Smooth muscle cell (in vitro differentiated cells): ENCODE results near the gene PKHD1. TPM values are rescaled to one million over a fixed set of nuclear protein-coding genes. Genes with fewer than 3 reads are reported as not detected.

Experiments
- DNase-seq: peaks from one replicate; lab custom pipeline; 2025; ENCODE audit not compliant: unreplicated experiment; lab: John Stamatoyannopoulos, UW
- H2AFZ ChIP-seq: fragments of 200-600 bp; sonication (generic); 2 replicates; pipeline ENCODE4 v1.6.0; 2016; ENCODE audit warnings: antibody characterized with exemption, low read depth, mild to moderate bottlenecking
- H3F3A ChIP-seq: fragments of 200-600 bp; sonication (generic); 2 replicates; pipeline ENCODE4 v1.6.0; 2017; ENCODE audit warnings: antibody characterized with exemption, low read depth
- H3K27ac ChIP-seq: fragments of 200-600 bp; sonication (generic); 2 replicates; pipeline ENCODE4 v1.5.1; 2016; ENCODE audit warnings: low read depth, mild to moderate bottlenecking
- H3K27me3 ChIP-seq: fragments of 200-600 bp; sonication (generic); 2 replicates; pipeline ENCODE4 v1.6.1; 2016; ENCODE audit warnings: low read depth, mild to moderate bottlenecking
- H3K36me3 ChIP-seq: fragments of 200-600 bp; sonication (generic); 2 replicates; pipeline ENCODE4 v1.5.1; 2016; ENCODE audit warnings: low read depth
- H3K4me1 ChIP-seq: fragments of 200-600 bp; sonication (generic); 2 replicates; pipeline ENCODE4 v1.5.1; 2016; ENCODE audit warnings: low read depth
- H3K4me2 ChIP-seq: fragments of 200-600 bp; sonication (generic); 2 replicates; pipeline ENCODE4 v1.6.0; 2016; ENCODE audit warnings: mild to moderate bottlenecking
- H3K4me3 ChIP-seq: fragments of 200-600 bp; sonication (generic); 2 replicates; pipeline ENCODE4 v1.5.1; 2016; ENCODE audit warnings: mild to moderate bottlenecking
- H3K79me2 ChIP-seq: fragments of 200-600 bp; sonication (generic); 2 replicates; pipeline ENCODE4 v1.6.0; 2016; ENCODE audit warnings: low read depth, mild to moderate bottlenecking
- H3K9ac ChIP-seq: fragments of 200-600 bp; sonication (generic); 2 replicates; pipeline ENCODE4 v1.6.0; 2016; ENCODE audit warnings: low read depth
- H3K9me3 ChIP-seq: fragments of 200-600 bp; sonication (generic); replicated peaks from 2 replicates; pipeline ENCODE4 v1.5.1; 2016; ENCODE audit warnings: low read depth
- H4K20me1 ChIP-seq: fragments of 200-600 bp; sonication (generic); 2 replicates; pipeline ENCODE4 v1.6.0; 2016; ENCODE audit warnings: low read depth
- WGBS: methylation state at CpG from one replicate; pipeline ENCODE4 v1.1.7; 2016; ENCODE audit warnings: low lambda C conversion rate; 5-methylcytosine and 5-hydroxymethylcytosine counted together
- polyA plus RNA-seq: library from polyadenylated mRNA; unstranded; fragments of >200 nt; fragmentation: Nextera tagmentation; extraction: Ambion mirVana; gene quantifications from 2 replicates; pipeline ENCODE4 v1.2.1, GENCODE V29; 2016
- total RNA-seq: library from RNA; depleted of rRNA; stranded (reverse); fragments of >200 nt; gene quantifications from 2 replicates; pipeline ENCODE4 v1.2.3, GENCODE V29; 2014
- TF ChIP-seq, protein P1 (sequence below): fragments of 200-600 bp; sonication (generic); IDR thresholded peaks from 2 replicates; pipeline ENCODE4 v1.5.1; 2017; ENCODE audit warnings: borderline replicate concordance, mild to moderate bottlenecking, antibody characterized with exemption; ENCODE audit not compliant: insufficient read depth, poor library complexity, severe bottlenecking

PKHD1 gene
- total and polyA plus RNA-seq, 2 experiments from 2014 or later: not detected

DNA sequence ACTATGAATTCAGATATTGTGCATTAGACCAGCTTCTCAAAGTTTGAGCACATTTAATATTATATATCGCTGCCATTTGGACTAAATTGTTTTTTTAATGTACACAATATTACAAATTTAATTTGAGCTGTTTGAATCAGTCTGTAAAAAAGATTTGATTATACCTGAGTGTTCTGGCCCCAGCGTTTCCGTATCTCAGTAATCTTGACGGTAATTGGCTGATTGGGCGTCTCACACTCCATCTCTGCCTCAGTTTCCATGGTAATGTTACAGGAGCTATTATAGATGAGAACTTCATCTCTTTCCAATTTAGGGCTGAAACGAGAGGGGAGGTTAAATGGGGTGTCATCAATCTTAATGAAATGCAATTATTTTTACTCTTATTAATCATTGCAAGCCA, 77.3 kb downstream of the PKHD1 start:
- DNase-seq: no peak
- Histone ChIP-seq H4K20me1 (no peaks in the 10 kb centered on the region), H3K4me2 (no peak overlapping the region), H3K9me3 (no peaks in the 10 kb centered on the region), H3F3A (no peaks in the 10 kb centered on the region), H3K27ac (no peak overlapping the region), H3K4me1 (no peaks in the 10 kb centered on the region), H3K79me2 (no peaks in the 10 kb centered on the region), H3K36me3 (no peaks in the 10 kb centered on the region), H3K9ac (no peak overlapping the region), H2AFZ (no peak overlapping the region), H3K4me3 (no peak overlapping the region), H3K27me3 (no peaks in the 10 kb centered on the region)
- 88% methylated on average over 6 of the region's 6 CpGs for WGBS
- TF ChIP-seq, protein P1, sequence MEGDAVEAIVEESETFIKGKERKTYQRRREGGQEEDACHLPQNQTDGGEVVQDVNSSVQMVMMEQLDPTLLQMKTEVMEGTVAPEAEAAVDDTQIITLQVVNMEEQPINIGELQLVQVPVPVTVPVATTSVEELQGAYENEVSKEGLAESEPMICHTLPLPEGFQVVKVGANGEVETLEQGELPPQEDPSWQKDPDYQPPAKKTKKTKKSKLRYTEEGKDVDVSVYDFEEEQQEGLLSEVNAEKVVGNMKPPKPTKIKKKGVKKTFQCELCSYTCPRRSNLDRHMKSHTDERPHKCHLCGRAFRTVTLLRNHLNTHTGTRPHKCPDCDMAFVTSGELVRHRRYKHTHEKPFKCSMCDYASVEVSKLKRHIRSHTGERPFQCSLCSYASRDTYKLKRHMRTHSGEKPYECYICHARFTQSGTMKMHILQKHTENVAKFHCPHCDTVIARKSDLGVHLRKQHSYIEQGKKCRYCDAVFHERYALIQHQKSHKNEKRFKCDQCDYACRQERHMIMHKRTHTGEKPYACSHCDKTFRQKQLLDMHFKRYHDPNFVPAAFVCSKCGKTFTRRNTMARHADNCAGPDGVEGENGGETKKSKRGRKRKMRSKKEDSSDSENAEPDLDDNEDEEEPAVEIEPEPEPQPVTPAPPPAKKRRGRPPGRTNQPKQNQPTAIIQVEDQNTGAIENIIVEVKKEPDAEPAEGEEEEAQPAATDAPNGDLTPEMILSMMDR: no peak

DNA sequence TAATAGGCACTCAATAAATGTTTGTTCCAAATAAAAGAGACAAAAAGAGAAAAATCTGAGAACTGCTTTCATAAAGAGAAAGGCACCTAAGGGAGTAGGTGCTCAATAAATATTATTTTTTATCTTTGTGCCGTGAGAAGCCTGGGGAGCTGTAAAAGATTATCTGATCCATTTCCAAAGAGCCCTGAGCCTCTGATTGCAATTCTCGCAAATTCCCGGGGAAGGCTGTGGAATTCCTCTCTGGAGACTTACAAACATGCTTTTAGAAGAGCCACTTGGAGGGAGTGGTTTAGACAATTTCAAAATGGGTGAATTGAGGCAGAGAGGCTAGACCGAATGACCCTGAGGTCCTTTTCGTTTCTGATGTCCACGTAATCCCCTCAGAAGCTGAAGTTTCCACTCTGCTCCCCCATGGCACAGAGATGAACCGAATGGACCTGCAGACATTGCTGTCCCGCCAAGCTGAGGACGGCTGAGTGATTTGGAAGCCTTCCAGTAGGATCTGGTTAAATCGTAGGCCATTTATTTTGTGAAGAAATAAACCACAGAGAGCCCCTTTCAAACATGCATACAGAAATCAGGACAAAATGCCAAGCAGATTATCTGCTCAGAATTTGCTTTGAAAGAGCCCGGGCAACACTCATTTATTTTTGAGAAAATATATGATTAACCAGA, 77.8 kb downstream of the PKHD1 start:
- Histone ChIP-seq H3K9ac (no peak overlapping the region), H3F3A (no peaks in the 10 kb centered on the region), H3K4me2 (no peak overlapping the region), H3K9me3 (no peaks in the 10 kb centered on the region), H4K20me1 (no peaks in the 10 kb centered on the region), H3K79me2 (no peaks in the 10 kb centered on the region), H3K36me3 (no peaks in the 10 kb centered on the region), H3K27me3 (no peaks in the 10 kb centered on the region), H3K4me3 (no peak overlapping the region), H2AFZ (no peak overlapping the region), H3K4me1 (no peaks in the 10 kb centered on the region), H3K27ac (no peak overlapping the region)
- WGBS: 68% methylated on average over 11 of the region's 11 CpGs
- DNase-seq: no peak
- TF ChIP-seq, protein P1: no peak

DNA sequence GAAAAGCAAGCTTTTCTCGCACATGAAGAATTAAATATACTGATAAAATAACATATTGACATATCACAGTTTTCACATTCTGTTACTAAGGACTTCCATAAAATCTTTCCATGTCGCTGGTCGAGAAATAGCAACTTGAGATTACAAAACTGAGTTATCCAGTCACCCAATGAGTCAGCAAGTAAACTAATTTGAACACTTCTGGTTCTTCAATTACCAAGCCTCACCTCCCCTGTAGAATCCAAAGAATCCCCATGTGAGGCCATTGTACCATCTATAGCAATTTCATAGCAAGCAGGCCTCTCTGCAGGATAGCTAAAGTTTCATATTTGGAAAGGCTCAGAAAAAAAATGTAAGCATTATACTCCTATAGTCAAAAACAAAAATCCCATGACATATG, 87.3 kb downstream of the PKHD1 start:
- Histone ChIP-seq H4K20me1 (no peaks in the 10 kb centered on the region), H3K27ac (no peak overlapping the region), H3K27me3 (no peaks in the 10 kb centered on the region), H2AFZ (no peak overlapping the region), H3K4me3 (no peak overlapping the region), H3K9ac (no peak overlapping the region), H3K4me1 (peaks cover 8% of the 10 kb centered on the region), H3K9me3 (no peaks in the 10 kb centered on the region), H3K79me2 (no peaks in the 10 kb centered on the region), H3F3A (no peaks in the 10 kb centered on the region), H3K36me3 (no peaks in the 10 kb centered on the region), H3K4me2 (no peak overlapping the region)
- no peak for DNase-seq
- TF ChIP-seq, protein P1: no peak
- whole genome bisulfite sequencing: 73% methylated on average over 3 of the region's 3 CpGs
